Liver (tissue), 9 donors: Measurements from ENCODE around the gene ATOH8. TPM values are rescaled to one million over a fixed set of nuclear protein-coding genes. Genes with fewer than 3 reads are reported as not detected.

Experiments used
- DNase-seq: peaks from one replicate; pipeline ENCODE4 v3.0.0-alpha.2; 2017; ENCODE audit warnings: low spot score
- H3K27ac ChIP-seq, 2 donors: one replicate each; pipeline ENCODE4 v1.7.0; 2013; ENCODE audit warnings: inconsistent platforms in 2 of 2, low read length in 2 of 2, control low read depth in 1 of 2, low read depth in 1 of 2, mild to moderate bottlenecking in 1 of 2
- H3K27me3 ChIP-seq, 4 donors: one replicate each; pipeline versions ENCODE4 v1.6.1 to v1.7.0; 2013; ENCODE audit warnings: low read length in 3 of 4, inconsistent platforms in 1 of 4, mild to moderate bottlenecking in 1 of 4, moderate library complexity in 1 of 4; ENCODE audit not compliant: control insufficient read depth in 4 of 4, insufficient read depth in 4 of 4
- H3K36me3 ChIP-seq, 4 donors: one replicate each; pipeline versions ENCODE4 v1.6.1 to v1.7.0; 2013; ENCODE audit warnings: low read length in 3 of 4, mild to moderate bottlenecking in 3 of 4, low read depth in 1 of 4, moderate library complexity in 1 of 4; ENCODE audit not compliant: control insufficient read depth in 4 of 4, insufficient read depth in 3 of 4
- H3K4me1 ChIP-seq, 4 donors: one replicate each; pipeline versions ENCODE4 v1.6.1 to v1.7.0; 2013; ENCODE audit warnings: low read length in 3 of 4, mild to moderate bottlenecking in 3 of 4, moderate library complexity in 1 of 4; ENCODE audit not compliant: control insufficient read depth in 4 of 4, insufficient read depth in 4 of 4
- H3K4me3 ChIP-seq, 3 donors: one replicate each; pipeline versions ENCODE4 v1.6.1 to v1.7.0; 2013; ENCODE audit warnings: low read length in 3 of 3, control low read depth in 1 of 3, low read depth in 1 of 3, mild to moderate bottlenecking in 1 of 3
- H3K9ac ChIP-seq, 2 donors: one replicate each; pipeline ENCODE4 v1.7.0; 2013; ENCODE audit warnings: low read length in 2 of 2, mild to moderate bottlenecking in 2 of 2, moderate library complexity in 2 of 2, control low read depth in 1 of 2, low read depth in 1 of 2
- H3K9me3 ChIP-seq, 4 donors: one replicate each; pipeline versions ENCODE4 v1.6.1 to v1.7.0; 2013; ENCODE audit warnings: low read length in 3 of 4; ENCODE audit not compliant: control insufficient read depth in 4 of 4
- EGR1 ChIP-seq, 2 donors: IDR thresholded peaks; 2 replicates each; pipeline ENCODE4 v1.6.1; 2016 to 2018; ENCODE audit warnings: antibody characterized with exemption in 2 of 2, low read depth in 2 of 2
- FOXA1 ChIP-seq: IDR thresholded peaks from 2 replicates; pipeline ENCODE4 v1.6.1; 2016; ENCODE audit warnings: antibody characterized with exemption
- FOXA2 ChIP-seq: IDR thresholded peaks from 2 replicates; pipeline ENCODE4 v1.6.1; 2016; ENCODE audit warnings: antibody characterized with exemption
- GABPA ChIP-seq, 2 donors: IDR thresholded peaks in 1 of 2; conservative IDR thresholded peaks in 1 of 2; 2 replicates each; pipeline ENCODE4 v1.6.1; 2016; ENCODE audit warnings: antibody characterized with exemption in 2 of 2, mild to moderate bottlenecking in 1 of 2, moderate library complexity in 1 of 2
- HNF4A ChIP-seq, 2 donors: conservative IDR thresholded peaks; 2 replicates each; pipeline ENCODE4 v1.6.1; 2016; ENCODE audit warnings: antibody characterized with exemption in 2 of 2, mild to moderate bottlenecking in 2 of 2
- HNF4G ChIP-seq: IDR thresholded peaks from 2 replicates; pipeline ENCODE4 v1.6.1; 2016; ENCODE audit warnings: antibody characterized with exemption
- JUND ChIP-seq, 2 donors: IDR thresholded peaks; 2 replicates each; pipeline ENCODE4 v1.6.1; 2016; ENCODE audit warnings: antibody characterized with exemption in 2 of 2
- MAX ChIP-seq: IDR thresholded peaks from 2 replicates; pipeline ENCODE4 v1.6.1; 2016; ENCODE audit warnings: antibody characterized with exemption
- NR2F2 ChIP-seq: IDR thresholded peaks from 2 replicates; pipeline ENCODE4 v1.6.1; 2016; ENCODE audit warnings: antibody characterized with exemption
- RAD21 ChIP-seq, 2 donors: IDR thresholded peaks; 2 replicates each; pipeline ENCODE4 v1.6.1; 2016; ENCODE audit warnings: antibody characterized with exemption in 2 of 2, mild to moderate bottlenecking in 2 of 2
- SP1 ChIP-seq: IDR thresholded peaks from 2 replicates; pipeline ENCODE4 v1.6.1; 2018; ENCODE audit warnings: antibody characterized with exemption, mild to moderate bottlenecking
- TAF1 ChIP-seq: conservative IDR thresholded peaks from 2 replicates; pipeline ENCODE4 v1.6.1; 2016; ENCODE audit warnings: antibody characterized with exemption, mild to moderate bottlenecking
- YY1 ChIP-seq: IDR thresholded peaks from 2 replicates; pipeline ENCODE4 v1.6.1; 2016; ENCODE audit warnings: antibody characterized with exemption, mild to moderate bottlenecking
- ZBTB33 ChIP-seq: IDR thresholded peaks from 2 replicates; pipeline ENCODE4 v1.6.1; 2016; ENCODE audit warnings: antibody characterized with exemption
- WGBS: extraction: QIAGEN DNeasy Blood & Tissue Kit; methylation state at CpG from one replicate; pipeline ENCODE4 v1.1.7; 2013; 5-methylcytosine and 5-hydroxymethylcytosine counted together
- polyA plus RNA-seq, 2 donors: library from polyadenylated mRNA; stranded (reverse) in 1 of 2; unstranded in 1 of 2; fragments of 200-250 nt in 1 of 2; fragments of >200 nt in 1 of 2; fragmentation: Nextera tagmentation in 1 of 2; extraction: Ambion mirVana in 1 of 2; gene quantifications; one replicate each; pipeline versions ENCODE4 v1.2.1 to v1.2.3, GENCODE V29; 2013 to 2015
- total RNA-seq, 2 donors: library from RNA; depleted of rRNA; stranded (reverse); fragments of >200 nt; gene quantifications; one replicate each; pipeline ENCODE4 v1.2.3, GENCODE V29; 2014
- TF ChIP-seq, protein P1 (sequence below): IDR thresholded peaks from 2 replicates; pipeline ENCODE4 v1.6.1; 2016; ENCODE audit warnings: antibody characterized with exemption, mild to moderate bottlenecking
- TF ChIP-seq, protein P2 (sequence below): fragments of 150-350 bp; IDR thresholded peaks from 2 replicates; pipeline ENCODE4 v1.5.1; 2017; ENCODE audit warnings: improper control_type of control experiment, low read depth, low read length; ENCODE audit not compliant: missing input control
- donor health status: healthy.
- donor health status: healthy.
- donor health status: healthy.
- donor health status: healthy.
- donor health status: healthy.

ATOH8 gene
- total and polyA plus RNA-seq, 4 donors = 0.33 to 37.7 (median 26.8) TPM

GRCh38 chr2:85819811-85820510 lies 66.2 kb downstream of the ATOH8 start:
- no peaks in the 10 kb centered on the region for H3K9me3 ChIP-seq
- no peaks in the 10 kb centered on the region for H3K27me3 ChIP-seq
- WGBS = 81% methylated on average over 6 of the region's 6 CpGs
- no peak overlapping the region for H3K9ac ChIP-seq
- H3K27ac ChIP-seq = no peak overlapping the region
- H3K36me3 ChIP-seq = no peaks in the 10 kb centered on the region
- no peaks in the 10 kb centered on the region for H3K4me1 ChIP-seq
- no peak for DNase-seq
- no peak overlapping the region for H3K4me3 ChIP-seq
- TF ChIP-seq FOXA1 (no peak), SP1 (no peak), RAD21 (IDR thresholded peaks at IDR 0.05) (no peak), GABPA (IDR thresholded peaks at IDR 0.05 in 1 of 2, conservative IDR thresholded peaks at IDR 0.05 in 1 of 2) (no peak), ZBTB33 (no peak), EGR1 (IDR thresholded peaks at IDR 0.05; ENCODE audit: low read depth in 2 of 2) (no peak), JUND (IDR thresholded peaks at IDR 0.05) (no peak), HNF4G (no peak)
- TF ChIP-seq, protein P1, sequence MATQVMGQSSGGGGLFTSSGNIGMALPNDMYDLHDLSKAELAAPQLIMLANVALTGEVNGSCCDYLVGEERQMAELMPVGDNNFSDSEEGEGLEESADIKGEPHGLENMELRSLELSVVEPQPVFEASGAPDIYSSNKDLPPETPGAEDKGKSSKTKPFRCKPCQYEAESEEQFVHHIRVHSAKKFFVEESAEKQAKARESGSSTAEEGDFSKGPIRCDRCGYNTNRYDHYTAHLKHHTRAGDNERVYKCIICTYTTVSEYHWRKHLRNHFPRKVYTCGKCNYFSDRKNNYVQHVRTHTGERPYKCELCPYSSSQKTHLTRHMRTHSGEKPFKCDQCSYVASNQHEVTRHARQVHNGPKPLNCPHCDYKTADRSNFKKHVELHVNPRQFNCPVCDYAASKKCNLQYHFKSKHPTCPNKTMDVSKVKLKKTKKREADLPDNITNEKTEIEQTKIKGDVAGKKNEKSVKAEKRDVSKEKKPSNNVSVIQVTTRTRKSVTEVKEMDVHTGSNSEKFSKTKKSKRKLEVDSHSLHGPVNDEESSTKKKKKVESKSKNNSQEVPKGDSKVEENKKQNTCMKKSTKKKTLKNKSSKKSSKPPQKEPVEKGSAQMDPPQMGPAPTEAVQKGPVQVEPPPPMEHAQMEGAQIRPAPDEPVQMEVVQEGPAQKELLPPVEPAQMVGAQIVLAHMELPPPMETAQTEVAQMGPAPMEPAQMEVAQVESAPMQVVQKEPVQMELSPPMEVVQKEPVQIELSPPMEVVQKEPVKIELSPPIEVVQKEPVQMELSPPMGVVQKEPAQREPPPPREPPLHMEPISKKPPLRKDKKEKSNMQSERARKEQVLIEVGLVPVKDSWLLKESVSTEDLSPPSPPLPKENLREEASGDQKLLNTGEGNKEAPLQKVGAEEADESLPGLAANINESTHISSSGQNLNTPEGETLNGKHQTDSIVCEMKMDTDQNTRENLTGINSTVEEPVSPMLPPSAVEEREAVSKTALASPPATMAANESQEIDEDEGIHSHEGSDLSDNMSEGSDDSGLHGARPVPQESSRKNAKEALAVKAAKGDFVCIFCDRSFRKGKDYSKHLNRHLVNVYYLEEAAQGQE = no peak
- TF ChIP-seq, protein P2, sequence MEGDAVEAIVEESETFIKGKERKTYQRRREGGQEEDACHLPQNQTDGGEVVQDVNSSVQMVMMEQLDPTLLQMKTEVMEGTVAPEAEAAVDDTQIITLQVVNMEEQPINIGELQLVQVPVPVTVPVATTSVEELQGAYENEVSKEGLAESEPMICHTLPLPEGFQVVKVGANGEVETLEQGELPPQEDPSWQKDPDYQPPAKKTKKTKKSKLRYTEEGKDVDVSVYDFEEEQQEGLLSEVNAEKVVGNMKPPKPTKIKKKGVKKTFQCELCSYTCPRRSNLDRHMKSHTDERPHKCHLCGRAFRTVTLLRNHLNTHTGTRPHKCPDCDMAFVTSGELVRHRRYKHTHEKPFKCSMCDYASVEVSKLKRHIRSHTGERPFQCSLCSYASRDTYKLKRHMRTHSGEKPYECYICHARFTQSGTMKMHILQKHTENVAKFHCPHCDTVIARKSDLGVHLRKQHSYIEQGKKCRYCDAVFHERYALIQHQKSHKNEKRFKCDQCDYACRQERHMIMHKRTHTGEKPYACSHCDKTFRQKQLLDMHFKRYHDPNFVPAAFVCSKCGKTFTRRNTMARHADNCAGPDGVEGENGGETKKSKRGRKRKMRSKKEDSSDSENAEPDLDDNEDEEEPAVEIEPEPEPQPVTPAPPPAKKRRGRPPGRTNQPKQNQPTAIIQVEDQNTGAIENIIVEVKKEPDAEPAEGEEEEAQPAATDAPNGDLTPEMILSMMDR = no peak

GRCh38 chr2:85822766-85823165 lies 69.0 kb downstream of the ATOH8 start:
- WGBS = 89% methylated on average over 5 of the region's 5 CpGs
- no peak overlapping the region for H3K9ac ChIP-seq
- TF ChIP-seq EGR1 (IDR thresholded peaks at IDR 0.05; ENCODE audit: low read depth in 2 of 2) = no peak
- no peak for TF ChIP-seq RAD21 (IDR thresholded peaks at IDR 0.05)
- TF ChIP-seq HNF4A (conservative IDR thresholded peaks at IDR 0.05) = no peak
- TF ChIP-seq, protein P2 = no peak
- TF ChIP-seq ZBTB33 = no peak
- TF ChIP-seq NR2F2 = no peak
- no peak for TF ChIP-seq GABPA (IDR thresholded peaks at IDR 0.05 in 1 of 2, conservative IDR thresholded peaks at IDR 0.05 in 1 of 2)
- TF ChIP-seq TAF1 = no peak
- no peak for TF ChIP-seq SP1
- no peak for TF ChIP-seq FOXA2
- no peak for TF ChIP-seq YY1
- TF ChIP-seq MAX = no peak
- no peak for TF ChIP-seq FOXA1
- H3K36me3 ChIP-seq = no peaks in the 10 kb centered on the region
- H3K27ac ChIP-seq = no peak overlapping the region
- H3K27me3 ChIP-seq = no peaks in the 10 kb centered on the region
- H3K4me1 ChIP-seq = peaks cover 0 to 5% (median 2%) of the 10 kb centered on the region in 4 donors
- no peak overlapping the region for H3K4me3 ChIP-seq
- no peak for DNase-seq
- no peaks in the 10 kb centered on the region for H3K9me3 ChIP-seq
